ENCODE data around the gene RGS4.

The RGS4 gene

DNA sequence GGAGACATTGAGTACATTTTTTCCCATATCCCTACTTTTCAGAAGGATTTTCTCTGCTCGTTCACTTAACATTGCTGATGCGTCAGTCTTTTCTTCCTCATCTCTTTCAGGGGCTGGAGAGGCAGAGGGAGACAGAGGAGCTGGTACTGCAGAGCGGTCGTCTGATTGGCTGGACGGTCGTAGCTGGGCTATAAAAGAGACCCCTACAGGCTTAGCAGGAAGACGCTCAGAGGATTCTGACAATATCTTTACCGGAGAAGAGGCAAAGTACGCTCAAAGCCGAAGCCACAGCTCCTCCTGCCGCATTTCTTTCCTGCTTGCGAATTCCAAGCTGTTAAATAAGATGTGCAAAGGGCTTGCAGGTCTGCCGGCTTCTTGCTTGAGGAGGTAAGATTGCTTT is at the start of gene RGS4:
Gene RGS4, plus strand, starts transcription at position 220 of the 400 bp plus-strand sequence. Its CDS starts 124 bp downstream, at position 344.
- DNase-seq = no peak

DNA sequence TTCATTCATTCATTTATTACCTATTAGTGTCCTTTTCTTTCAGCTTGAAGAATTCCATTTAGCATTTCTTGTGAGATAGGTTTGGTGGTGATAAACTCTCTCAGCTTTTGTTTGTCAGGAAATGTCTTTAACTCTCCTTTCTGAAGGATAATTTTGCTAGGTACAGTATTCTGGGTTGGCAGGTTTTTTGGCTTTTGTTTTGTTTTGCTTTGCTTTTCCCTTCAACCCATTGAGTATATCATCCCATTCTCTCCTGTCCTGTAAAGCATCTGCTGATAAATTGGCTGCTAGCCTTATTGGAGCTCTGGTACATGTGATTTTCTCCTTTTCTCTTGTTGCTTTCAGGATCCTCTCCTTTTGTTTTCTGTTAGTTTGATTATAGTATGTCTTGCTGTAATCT is 47.0 kb upstream of the RGS4 start:
- DNase-seq = no peak

DNA sequence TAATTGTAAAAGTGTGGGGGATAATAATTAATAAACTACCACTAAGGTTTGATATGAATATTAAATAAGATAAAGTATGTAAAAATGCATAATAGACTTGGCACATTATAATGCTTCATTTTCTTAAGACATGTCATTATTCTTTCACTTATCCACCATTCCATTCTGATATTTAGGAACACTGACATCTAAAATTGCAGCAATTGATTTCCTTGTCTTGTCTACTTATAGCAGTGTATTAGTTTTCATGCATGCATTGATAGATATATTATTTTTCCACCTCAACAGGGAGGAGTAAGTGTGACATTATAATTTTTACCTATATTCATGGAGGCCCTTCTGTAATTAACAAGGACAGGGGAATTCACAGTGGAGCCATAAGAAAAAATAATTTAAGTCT is 41.6 kb upstream of the RGS4 start:
- DNase-seq = no peak

DNA sequence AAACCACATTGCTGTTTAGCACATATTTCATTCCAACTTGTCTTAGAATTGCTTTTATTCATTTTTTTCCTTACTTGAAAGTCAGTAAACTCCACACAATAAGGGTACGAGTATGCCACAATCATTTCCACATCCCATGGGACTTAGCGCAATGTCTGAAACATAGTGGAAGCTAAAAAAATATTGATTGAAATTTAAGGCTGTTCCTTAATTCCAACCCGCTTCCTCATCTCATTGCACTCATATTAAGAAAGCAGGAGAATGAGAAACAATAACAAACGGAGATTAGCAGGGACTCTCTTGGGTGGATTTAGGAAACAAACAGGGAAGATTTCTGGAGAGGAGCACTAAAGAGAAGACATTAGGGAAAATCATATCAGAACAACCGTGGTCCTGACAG is 39.3 kb upstream of the RGS4 start:
- no peak for DNase-seq

DNA sequence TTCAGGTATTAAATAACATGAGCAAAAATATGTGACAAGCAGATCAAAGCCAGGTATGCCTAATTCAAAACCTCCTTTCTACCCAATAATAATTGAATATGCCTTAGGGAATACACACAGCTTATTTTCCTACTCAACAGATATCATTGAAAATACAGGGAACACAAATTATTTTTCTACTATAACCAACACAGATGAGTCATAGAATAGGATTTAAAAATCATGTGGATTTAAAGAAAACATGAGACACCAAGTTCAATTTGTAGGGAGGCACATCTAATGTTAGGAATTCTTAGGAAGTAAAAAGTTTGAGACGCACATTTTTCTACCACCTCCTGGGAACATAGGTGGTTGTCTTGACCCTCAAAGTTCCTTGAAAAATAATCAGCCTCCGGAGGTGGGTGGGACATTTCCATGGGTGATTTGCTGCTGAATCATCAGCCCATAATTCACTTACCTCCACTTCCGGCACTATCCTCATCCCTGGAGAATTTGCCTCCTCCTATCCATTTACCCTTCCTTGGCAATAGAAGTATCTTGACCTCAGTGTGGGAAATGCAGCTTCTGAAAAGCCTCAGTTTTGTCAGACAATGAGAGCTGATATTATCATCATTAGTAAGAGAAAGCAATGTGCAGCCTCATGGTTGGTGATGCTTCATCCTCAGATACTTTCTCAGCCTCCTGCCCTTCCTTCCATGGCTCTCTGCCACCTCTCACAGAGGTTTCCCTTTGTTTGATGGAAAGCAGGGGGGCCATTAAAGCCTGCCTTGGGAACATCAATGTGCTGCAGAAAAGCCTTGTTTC is 33.5 kb upstream of the RGS4 start:
- DNase-seq = no peak

DNA sequence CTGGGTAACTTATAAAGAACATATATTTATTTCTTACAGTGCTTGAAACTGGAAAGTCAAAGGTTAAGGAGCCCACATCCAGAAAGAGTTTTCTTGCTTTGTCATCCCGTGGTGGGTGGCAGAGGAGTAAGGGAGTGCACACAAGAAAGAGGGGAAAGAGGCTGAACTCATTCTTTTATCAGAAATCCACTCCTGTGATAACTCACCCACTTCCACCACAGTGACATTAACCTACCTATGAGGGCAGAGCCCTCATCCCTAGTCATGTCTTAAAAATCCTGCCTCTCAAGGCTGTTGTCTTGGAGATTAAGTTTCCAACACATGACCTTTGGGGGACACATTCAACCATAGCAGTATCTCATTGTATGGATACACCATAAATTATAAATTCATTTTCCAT is 32.5 kb upstream of the RGS4 start:
- DNase-seq = no peak

DNA sequence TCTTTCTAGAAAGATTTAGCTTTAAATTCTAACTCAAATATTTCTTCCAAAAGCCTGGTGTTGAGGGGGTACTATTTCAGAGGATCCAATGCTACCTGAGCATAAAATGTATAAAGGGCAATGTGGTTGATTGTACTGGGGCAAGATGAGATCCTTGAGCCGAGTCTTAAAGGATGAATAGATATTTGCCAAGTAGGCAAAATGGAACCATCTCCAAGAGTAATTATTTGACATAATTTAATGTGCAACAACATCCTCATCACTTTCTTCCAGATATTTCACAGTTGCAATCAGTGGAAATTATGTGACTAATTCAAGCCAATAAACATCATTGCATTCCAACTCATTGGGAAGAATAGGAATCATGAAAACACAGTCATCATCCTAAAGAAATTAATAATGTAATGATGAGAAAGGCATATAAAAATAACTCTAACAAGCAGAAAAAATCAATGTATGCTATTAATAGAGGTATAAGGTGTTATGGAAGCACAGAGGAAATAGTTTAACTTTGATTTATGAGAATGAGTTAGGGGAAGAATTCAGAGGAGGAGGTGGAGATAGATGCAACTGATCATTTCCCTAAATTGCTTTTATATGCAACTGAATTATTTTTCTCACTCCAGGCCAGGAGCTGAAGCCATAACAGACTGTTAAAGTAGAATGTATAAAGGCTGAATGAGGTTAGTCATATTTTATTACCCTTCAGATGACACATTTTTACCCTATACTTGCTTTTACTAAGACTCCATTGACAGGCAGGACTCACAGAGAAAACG is 30.0 kb upstream of the RGS4 start:
- DNase-seq = no peak

DNA sequence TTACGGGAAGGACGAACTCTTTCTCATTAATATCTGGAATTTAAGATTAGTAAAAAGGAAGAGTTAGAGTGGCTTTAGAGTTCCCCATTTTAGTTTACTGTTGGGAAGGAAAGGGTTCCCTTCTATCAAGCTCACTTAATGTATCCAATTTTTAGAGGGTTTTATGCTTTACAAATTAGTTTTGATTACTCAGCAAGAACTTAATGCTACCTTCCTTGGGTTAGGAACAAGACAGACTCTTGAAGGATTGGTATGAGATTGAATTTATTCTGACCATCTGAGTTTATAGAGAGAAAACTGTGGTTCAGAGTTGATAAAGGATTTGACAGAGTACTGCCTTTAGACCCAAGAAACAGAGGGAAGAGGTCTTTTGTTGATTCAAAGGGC is 29.5 kb upstream of the RGS4 start:
- DNase-seq = no peak

DNA sequence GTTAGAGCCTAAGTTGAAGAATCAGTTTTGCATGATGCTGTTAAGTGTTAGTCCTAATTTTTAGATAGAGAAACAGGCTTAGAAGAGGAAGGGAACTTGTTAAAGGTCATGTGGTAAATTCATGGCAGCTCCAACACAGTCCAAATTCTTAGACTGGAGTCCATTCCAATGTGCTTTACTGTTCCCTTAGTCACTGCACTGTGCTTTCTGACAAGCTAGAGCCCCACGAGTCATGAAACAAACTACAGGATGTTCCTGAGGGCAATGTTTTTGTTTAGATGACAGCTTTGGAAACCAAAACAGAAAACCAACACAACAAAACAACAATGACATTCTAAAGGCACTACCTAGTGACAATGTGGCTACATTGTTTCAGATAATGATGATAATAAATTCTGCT is 23.1 kb upstream of the RGS4 start:
- DNase-seq = no peak

DNA sequence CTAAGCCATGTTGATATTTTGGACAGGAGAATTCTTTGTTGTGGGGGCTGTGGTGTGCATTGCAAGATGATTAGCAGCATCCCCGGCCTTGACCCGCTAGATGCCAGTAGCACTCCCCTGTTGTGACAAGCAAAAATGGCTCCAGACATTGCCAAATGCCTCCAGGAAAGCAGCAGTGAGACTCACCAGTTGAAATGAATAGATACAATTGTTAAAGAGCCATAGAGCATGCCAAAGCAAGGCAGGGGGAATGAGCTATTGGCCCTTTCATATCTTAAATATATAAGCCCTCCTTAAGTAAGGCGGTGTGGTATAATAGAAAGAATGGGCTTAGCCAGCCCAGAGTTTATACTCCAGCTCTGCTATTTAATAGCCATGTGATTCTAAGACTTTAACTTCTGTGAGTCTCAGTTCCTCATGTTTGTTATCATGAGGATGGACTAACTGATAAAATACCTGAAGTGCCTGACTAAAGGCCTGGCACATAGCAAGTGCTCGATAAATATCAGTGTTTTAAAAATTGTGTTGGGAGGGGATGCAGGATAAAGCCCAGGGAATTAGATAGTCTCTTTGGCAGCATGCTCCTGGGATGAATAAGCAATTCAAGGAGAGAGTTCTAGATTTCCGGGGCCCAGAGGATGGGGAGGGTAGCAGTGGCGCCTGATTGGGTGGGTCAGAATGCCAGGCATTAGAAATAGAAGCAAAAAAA is 21.1 kb upstream of the RGS4 start:
- DNase-seq = no peak

DNA sequence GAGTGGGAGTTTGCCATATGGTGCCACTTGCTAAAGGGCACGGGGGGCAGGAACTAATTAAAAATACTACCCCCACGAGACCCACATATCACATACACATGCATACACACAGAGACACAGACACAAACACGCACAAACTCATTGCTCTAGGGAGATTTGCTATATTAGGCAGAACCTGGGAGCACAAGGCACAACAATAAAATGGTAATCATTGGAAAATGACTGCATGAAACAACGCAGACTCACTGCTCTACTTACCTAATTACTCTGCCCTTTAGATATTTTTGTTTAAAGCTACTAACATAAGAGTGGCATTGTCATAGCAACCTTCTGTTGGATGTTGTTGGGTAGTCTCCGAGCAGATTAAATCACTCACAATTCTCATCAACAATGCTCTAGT is 20.3 kb upstream of the RGS4 start:
- no peak for DNase-seq

DNA sequence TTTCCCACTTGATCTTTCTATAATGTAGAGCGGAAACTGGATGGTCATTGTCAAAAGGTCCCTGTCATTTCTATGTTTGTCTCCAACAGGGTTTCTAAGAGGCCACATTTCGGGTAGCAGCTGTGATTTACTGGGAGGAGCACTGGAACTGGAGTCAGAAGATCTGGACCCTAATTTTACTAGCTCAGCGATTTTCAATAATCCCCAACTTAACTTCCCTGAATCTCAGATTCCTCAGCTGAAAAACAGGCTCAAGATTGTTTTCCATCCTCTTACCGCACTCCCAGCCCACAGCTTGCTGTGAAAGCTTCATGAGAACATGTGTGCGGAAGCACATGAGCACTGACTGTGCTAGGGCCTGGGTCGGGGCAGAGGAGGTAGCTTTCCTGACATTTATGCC is 19.9 kb upstream of the RGS4 start:
- no peak for DNase-seq

DNA sequence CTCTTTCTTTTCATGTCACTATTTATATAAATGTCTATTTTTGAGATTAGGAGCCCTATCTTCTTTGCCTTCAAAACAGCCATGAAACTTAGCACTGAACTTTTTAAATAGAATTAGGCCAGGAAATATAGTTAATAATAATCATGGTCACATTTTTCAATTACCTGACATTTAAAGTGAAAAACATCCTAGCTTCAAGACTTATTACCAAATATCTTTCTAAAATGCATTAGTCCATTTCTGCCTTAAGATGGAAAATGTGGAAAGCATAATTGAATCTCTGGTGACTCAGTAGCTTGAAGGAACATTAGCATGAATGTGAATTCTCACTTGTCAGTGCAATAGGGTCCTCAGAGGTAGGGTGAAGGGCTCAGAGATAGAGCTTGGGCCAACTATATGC is 18.7 kb upstream of the RGS4 start:
- DNase-seq = no peak

DNA sequence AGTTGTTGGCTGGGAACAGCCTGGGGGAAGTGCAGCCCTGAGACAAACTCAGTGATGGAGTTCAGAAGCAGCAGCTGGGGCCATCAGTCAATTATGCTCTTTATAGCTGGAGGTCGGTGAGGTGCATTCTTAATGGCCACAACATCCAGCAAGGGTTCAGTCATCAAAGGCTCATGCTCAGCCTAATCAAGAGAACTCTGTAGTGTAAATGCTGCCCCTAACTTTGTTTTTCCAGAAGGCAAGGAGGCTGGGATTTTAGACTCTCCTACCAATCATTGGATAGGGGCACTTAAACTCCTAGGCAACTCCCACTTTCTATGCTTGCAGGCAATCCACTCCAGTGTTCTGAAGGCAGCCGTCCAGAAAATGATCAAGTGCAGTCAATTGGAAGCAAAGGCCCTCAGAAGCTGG is 15.0 kb upstream of the RGS4 start:
- no peak for DNase-seq

DNA sequence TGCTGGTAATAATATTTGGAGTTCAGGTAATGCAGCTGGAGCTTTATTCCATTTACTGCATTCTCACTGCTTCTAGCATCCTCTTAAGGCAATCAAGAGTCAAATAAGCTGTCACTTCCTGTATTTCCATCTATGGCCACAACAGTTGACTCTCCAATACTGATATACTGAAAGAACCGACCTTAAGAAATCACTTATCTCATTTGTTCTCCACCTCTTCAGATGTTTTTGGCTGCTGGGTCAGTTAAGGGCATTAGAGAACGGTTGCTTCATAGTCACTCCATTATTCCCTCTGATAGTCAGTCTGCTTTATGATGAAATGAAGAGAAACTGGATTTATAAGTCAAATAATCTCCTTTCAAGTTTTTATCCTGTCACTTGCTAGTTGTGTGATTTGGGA is 14.2 kb upstream of the RGS4 start:
- no peak for DNase-seq

DNA sequence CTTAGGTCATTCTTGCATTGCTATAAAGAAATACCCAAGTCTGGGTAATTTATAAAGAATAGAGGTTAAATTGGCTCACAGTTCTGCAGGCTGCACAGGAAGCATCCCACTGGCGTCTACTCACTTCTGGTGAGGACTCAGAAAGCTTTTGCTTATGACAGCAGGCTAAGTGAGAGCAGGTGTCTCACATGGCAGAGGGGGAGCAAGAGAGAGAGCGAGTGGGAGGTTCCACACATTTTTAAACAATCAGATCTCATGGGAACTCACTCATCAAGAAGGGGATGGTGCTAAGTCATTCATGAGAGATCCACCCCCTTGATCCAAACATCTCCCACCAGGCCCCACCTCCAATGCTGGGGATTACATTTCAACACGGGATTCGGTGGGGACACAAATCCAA is 13.6 kb upstream of the RGS4 start:
- DNase-seq = no peak

DNA sequence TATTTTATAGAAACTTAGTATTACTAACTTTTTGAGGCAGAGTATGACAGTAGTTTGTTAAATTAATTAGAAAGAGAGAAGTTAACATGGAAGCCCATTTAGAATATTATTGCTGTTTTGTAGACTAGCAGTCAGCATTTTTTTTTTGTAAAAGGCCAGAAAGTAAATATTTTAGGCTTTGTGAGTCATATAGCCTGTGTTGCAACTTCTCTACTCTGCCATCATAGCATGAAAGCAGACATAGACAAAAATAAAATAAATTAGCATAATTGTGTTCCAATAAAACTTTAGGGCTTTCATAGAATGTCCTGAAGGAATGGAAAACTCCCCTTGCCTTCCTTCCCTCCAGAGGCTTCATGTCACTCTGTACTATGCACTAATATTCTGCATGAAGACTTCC is 12.3 kb upstream of the RGS4 start:
- DNase-seq = no peak

DNA sequence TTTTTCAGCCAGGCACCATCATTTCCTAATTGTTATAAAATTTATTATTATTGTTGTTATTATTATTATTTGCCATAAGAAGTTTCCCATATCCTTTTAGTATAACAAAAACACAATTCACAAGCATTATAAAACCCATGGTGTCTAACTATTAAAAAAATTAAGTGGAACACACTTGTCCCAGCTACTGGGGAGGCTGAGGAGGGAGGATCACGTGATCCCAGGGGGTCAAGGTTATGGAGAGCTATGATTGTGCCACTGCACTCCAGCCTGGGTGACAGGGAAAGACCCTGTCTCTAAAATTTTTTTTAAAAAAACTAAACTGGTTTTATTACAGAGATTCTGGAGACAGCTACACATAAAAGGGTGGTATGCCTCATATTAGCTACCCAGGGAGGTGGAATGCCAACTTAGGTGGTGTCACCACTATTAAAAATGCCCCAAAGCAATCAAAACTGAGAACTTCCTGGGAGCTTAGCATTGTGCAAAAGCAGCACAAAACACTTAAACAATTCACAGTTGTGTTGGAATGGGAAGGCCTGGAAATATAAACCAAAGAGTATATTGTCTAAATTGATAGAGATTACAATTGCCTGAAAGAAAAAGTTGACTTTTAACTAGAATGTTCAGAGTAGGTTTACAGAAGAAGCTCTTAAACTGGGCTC is 8.7 kb upstream of the RGS4 start:
- DNase-seq = no peak

DNA sequence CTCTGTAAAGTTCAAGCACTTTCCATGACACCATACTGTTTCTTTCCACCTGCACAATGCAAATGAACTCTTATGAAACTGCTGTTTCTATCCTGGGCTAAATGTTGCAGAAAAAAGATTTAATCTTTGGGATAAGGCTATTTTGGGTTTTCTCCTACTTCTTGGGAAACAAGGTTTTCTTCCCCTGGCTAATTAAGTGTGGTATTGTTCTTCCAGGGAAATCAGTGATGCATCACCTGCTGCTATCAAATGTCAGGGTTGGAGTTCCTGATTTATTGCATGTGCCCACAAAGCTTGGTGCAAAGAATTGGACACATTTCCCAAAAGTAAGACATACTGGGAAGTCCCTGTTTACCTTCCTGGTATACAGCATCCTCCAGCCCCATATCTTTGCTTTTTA is 6.0 kb upstream of the RGS4 start:
- no peak for DNase-seq

DNA sequence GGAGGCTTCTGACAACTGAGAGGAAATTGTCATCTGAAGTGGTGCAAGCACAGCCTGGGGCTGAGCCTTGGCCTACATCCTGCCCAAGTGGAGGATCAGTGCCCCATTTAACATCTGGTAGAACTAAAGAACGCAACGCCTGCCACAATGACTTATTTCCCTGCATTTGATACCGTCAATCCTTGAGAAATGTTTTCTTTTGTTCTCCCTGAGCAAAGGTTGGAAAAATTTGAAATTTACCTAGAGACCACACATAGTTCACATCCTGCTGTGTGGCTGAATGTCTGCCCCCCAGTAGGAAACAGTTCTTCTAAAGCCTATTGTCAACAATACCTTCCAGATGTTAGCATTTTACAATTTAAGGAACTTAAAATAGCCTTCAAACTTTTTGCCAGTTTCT is 5.6 kb upstream of the RGS4 start:
- DNase-seq = no peak

DNA sequence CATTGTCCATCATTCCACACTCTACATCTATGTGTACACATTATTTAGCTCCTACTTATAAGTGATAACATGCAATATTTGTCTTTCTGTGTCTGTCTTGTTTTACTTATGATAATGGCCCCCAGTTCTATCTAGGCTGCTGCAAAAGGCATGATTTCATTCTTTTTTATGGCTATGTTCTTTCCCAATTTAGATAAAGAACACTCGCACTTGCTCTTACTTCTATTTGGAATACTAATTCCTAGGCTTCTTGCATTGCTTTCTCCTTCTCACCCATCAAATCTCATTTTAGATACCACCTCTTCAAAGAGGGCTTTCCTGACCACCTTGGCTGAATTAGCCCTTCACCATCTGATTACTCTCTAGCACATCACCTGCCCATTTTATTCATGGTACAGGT is 3.0 kb upstream of the RGS4 start:
- DNase-seq = no peak

DNA sequence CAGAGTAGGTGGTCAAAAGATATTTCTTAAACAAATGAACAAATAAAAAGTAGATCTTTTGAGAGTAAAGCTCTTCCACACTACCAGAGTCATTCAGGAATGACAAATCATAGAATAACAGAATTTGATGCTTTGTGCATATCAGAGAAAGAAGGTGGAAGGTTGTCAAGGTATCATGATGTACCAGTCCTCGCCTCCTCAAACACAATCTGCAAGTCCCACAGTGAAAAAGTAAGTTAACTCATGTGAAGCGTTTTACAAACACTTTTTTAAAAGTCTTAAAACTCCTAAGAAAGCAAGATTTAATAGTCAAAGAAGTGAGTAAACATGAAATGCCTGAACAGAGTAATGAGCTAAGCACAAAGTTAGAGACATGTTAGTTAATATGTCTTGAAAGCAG is 2.5 kb upstream of the RGS4 start:
- no peak for DNase-seq

DNA sequence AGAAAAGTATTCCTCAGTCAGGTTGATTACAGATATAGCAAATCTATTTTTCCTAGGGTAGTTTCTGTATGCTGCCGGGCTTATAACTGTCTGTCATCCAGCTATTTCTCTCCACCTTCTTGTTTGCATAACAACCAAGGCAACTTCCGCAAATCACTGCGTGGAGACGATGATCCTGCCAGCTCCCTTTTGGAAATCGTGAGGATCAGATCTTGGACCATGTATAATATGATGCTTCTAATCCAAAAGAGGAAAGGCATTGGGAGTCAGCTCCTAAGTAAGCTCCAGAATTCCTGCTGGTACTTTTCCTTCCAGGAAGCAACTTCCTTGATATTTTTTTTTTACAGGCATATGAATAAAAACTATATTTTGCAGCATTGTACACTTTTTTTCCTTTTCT is 445 bp upstream of the RGS4 start:
- no peak for DNase-seq
